Skeletal muscle tissue (tissue), 4 donors: Measurements from ENCODE around the gene GALNT17. TPM values are rescaled to one million over a fixed set of nuclear protein-coding genes. Genes with fewer than 3 reads are reported as not detected.

Experiments
- H3K27ac ChIP-seq: one replicate; pipeline ENCODE4 v1.7.0; 2013; ENCODE audit warnings: mild to moderate bottlenecking, low read depth, low read length, inconsistent platforms
- H3K27me3 ChIP-seq, 3 donors: one replicate each; pipeline ENCODE4 v1.7.0; 2013; ENCODE audit warnings: low read length in 3 of 3; ENCODE audit not compliant: control insufficient read depth in 3 of 3, insufficient read depth in 3 of 3
- H3K36me3 ChIP-seq, 3 donors: one replicate each; pipeline ENCODE4 v1.7.0; 2013; ENCODE audit warnings: low read length in 3 of 3; ENCODE audit not compliant: control insufficient read depth in 3 of 3, insufficient read depth in 3 of 3
- H3K4me1 ChIP-seq, 3 donors: one replicate each; pipeline ENCODE4 v1.7.0; 2013; ENCODE audit warnings: low read length in 3 of 3, mild to moderate bottlenecking in 3 of 3; ENCODE audit not compliant: control insufficient read depth in 3 of 3, insufficient read depth in 3 of 3
- H3K4me3 ChIP-seq, 3 donors: one replicate each; pipeline ENCODE4 v1.7.0; 2013; ENCODE audit warnings: low read length in 3 of 3
- H3K9ac ChIP-seq, 3 donors: one replicate each; pipeline ENCODE4 v1.7.0; 2013; ENCODE audit warnings: low read length in 3 of 3, mild to moderate bottlenecking in 3 of 3, moderate library complexity in 2 of 3, low read depth in 1 of 3
- H3K9me3 ChIP-seq, 3 donors: one replicate each; pipeline ENCODE4 v1.7.0; 2013; ENCODE audit warnings: low read length in 3 of 3; ENCODE audit not compliant: control insufficient read depth in 3 of 3
- total RNA-seq: library from RNA; depleted of rRNA; stranded (reverse); fragments of >200 nt; gene quantifications from one replicate; pipeline ENCODE4 v1.2.3, GENCODE V29; 2014
- donor health status: Osteomylitis.

GALNT17 gene
- total RNA-seq, 1 donor from 2014 or later, result 24.5 TPM

- Histone ChIP-seq H3K27me3 (no peaks in the 10 kb centered on the region), H3K36me3 (no peaks in the 10 kb centered on the region), H3K9me3 (no peaks in the 10 kb centered on the region), H3K4me3 (no peak overlapping the region), H3K4me1 (peaks cover 0 to 5% (median 2%) of the 10 kb centered on the region in 3 donors), H3K9ac (no peak overlapping the region), H3K27ac (no peak overlapping the region)
Measured at GRCh38 chr7:71439321-71439720, 307.4 kb downstream of the GALNT17 start.

GRCh38 chr7:71442492-71443190 is 310.7 kb downstream of the GALNT17 start:
- Histone ChIP-seq H3K27ac (no peak overlapping the region), H3K4me1 (peaks cover 0 to 5% (median 2%) of the 10 kb centered on the region in 3 donors), H3K36me3 (no peaks in the 10 kb centered on the region), H3K4me3 (no peak overlapping the region), H3K9ac (no peak overlapping the region), H3K27me3 (no peaks in the 10 kb centered on the region), H3K9me3 (no peaks in the 10 kb centered on the region)

- no peak overlapping the region for H3K9ac ChIP-seq
Measured at GRCh38 chr7:71443191-71443530, 311.2 kb downstream of the GALNT17 start.

GRCh38 chr7:71444130-71444529 is 312.2 kb downstream of the GALNT17 start:
- Histone ChIP-seq H3K9me3 (no peaks in the 10 kb centered on the region), H3K36me3 (no peaks in the 10 kb centered on the region), H3K27ac (no peak overlapping the region), H3K4me3 (no peak overlapping the region), H3K27me3 (no peaks in the 10 kb centered on the region), H3K9ac (no peak overlapping the region), H3K4me1 (peaks cover 0 to 5% (median 2%) of the 10 kb centered on the region in 3 donors)

More at GRCh38 chr7:71443191-71443530, 311.2 kb downstream of the GALNT17 start:
- Histone ChIP-seq H3K9me3 (no peaks in the 10 kb centered on the region), H3K27me3 (no peaks in the 10 kb centered on the region), H3K4me1 (peaks cover 0 to 5% (median 2%) of the 10 kb centered on the region in 3 donors), H3K27ac (no peak overlapping the region), H3K36me3 (no peaks in the 10 kb centered on the region), H3K4me3 (no peak overlapping the region)

- H3K27ac ChIP-seq, result no peak overlapping the region
- no peaks in the 10 kb centered on the region for H3K9me3 ChIP-seq
- H3K9ac ChIP-seq, result no peak overlapping the region
- no peaks in the 10 kb centered on the region for H3K36me3 ChIP-seq
- H3K27me3 ChIP-seq, result no peaks in the 10 kb centered on the region
- no peak overlapping the region for H3K4me3 ChIP-seq
- H3K4me1 ChIP-seq, result peaks cover 4 to 10% (median 9%) of the 10 kb centered on the region in 3 donors
Measured at GRCh38 chr7:71453630-71454029, 321.7 kb downstream of the GALNT17 start.

GRCh38 chr7:71454981-71455380 is 323.0 kb downstream of the GALNT17 start:
- H3K9me3 ChIP-seq, result no peaks in the 10 kb centered on the region
- no peaks in the 10 kb centered on the region for H3K36me3 ChIP-seq
- H3K27ac ChIP-seq, result no peak overlapping the region
- peaks cover 6 to 22% (median 10%) of the 10 kb centered on the region in 3 donors for H3K4me1 ChIP-seq
- H3K27me3 ChIP-seq, result no peaks in the 10 kb centered on the region
- H3K4me3 ChIP-seq, result no peak overlapping the region
- H3K9ac ChIP-seq, result no peak overlapping the region

GRCh38 chr7:71457021-71457420 is 325.1 kb downstream of the GALNT17 start:
- Histone ChIP-seq H3K4me1 (peaks cover 6 to 35% (median 11%) of the 10 kb centered on the region in 3 donors), H3K4me3 (no peak overlapping the region), H3K36me3 (no peaks in the 10 kb centered on the region), H3K27me3 (no peaks in the 10 kb centered on the region), H3K27ac (no peak overlapping the region), H3K9ac (no peak overlapping the region), H3K9me3 (no peaks in the 10 kb centered on the region)

- Histone ChIP-seq H3K27me3 (no peaks in the 10 kb centered on the region), H3K9me3 (no peaks in the 10 kb centered on the region), H3K4me3 (peak overlapping the region in 2 of 3 donors; percentile 45 to 47), H3K9ac (peak overlapping the region in 1 of 3 donors; percentile 40), H3K27ac (no peak overlapping the region), H3K36me3 (no peaks in the 10 kb centered on the region), H3K4me1 (peaks cover 6 to 35% (median 11%) of the 10 kb centered on the region in 3 donors)
Measured at GRCh38 chr7:71457846-71458590, 326.1 kb downstream of the GALNT17 start.

- H3K9ac ChIP-seq, result peak overlapping the region in 1 of 3 donors; percentile 40
- H3K4me3 ChIP-seq, result no peak overlapping the region
- peak overlapping the region; percentile 48 for H3K27ac ChIP-seq
- no peaks in the 10 kb centered on the region for H3K36me3 ChIP-seq
- H3K27me3 ChIP-seq, result no peaks in the 10 kb centered on the region
- H3K9me3 ChIP-seq, result no peaks in the 10 kb centered on the region
- H3K4me1 ChIP-seq, result peaks cover 6 to 35% (median 11%) of the 10 kb centered on the region in 3 donors
Measured at GRCh38 chr7:71459132-71459531, 327.2 kb downstream of the GALNT17 start.

- H3K36me3 ChIP-seq, result no peaks in the 10 kb centered on the region
Measured at GRCh38 chr7:71461572-71461971, 329.6 kb downstream of the GALNT17 start.

More at GRCh38 chr7:71461572-71461971, 329.6 kb downstream of the GALNT17 start:
- H3K9ac ChIP-seq, result no peak overlapping the region
- H3K4me1 ChIP-seq, result peaks cover 6 to 35% (median 11%) of the 10 kb centered on the region in 3 donors
- H3K9me3 ChIP-seq, result no peaks in the 10 kb centered on the region
- no peak overlapping the region for H3K27ac ChIP-seq
- H3K27me3 ChIP-seq, result no peaks in the 10 kb centered on the region
- H3K4me3 ChIP-seq, result no peak overlapping the region
